Limb (tissue), 2 donors: ENCODE data around the gene UNC80.

Experiments used
- DNase-seq, 2 donors: peaks; one replicate each; pipeline ENCODE4 v3.0.0-alpha.2; 2016; ENCODE audit errors: extremely low spot score in 2 of 2

The UNC80 gene

DNA sequence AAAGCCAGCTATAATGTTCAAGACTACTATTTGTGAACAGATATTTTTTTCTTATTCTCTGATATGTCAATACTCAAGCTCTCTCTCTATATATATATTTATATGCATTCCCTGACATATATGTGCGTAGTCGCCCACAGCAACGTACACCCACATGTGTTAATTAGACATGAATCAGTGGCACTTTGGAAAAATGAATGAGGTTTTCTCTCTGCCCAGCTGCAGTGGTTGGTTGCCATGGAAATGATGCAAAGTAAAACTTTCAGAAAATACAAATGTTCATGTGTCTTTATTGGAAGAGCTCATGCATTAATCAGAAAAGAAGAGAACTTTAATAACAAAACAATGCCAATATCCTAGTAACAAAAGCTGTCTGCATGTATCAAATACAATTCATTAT lies 34.7 kb downstream of the UNC80 start:
- DNase-seq = peak in 1 of 2 donors; percentile 3

- DNase-seq = no peak
Observed at GRCh38 chr2:209808521-209808920, 36.9 kb downstream of the UNC80 start.

DNA sequence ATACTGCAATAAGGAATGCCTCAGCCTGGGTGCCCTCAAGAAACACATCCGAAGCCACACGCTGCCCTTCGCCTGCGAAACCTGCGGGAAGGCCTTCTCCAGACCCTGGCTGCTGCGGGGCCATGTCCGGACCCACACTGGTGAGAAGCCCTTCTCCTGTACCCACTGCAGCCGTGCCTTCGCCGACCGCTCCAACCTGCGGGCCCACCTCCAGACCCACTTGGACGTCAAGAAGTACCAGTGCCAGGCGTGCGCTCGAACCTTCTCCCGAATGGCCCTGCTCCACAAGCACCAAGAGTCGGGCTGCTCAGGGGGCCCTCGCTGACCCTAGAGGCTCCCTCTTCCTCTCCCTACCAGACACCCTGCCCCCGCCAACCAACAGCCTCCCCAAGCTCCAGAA lies 37.6 kb downstream of the UNC80 start:
- DNase-seq = no peak

- DNase-seq = no peak
Observed at GRCh38 chr2:209817844-209818271, 46.2 kb downstream of the UNC80 start.

DNA sequence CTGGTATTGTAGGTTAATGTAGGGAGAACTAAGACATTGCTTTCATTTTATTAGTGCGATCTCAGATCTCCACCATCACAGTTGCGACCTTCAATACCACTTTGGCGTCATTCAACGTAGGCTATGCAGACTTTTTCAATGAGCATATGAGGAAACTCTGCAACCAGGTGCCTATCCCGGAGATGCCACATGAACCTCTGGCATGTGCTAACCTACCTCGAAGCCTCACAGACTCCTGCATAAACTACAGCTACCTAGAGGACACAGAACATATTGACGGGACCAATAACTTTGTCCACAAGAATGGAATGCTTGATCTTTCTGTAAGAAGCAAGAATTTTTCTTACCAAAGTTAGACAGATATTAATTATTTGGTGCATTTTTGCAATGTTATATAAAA lies 47.3 kb downstream of the UNC80 start:
- no peak for DNase-seq

- DNase-seq = no peak
Observed at GRCh38 chr2:209821806-209822205, 50.2 kb downstream of the UNC80 start.

DNA sequence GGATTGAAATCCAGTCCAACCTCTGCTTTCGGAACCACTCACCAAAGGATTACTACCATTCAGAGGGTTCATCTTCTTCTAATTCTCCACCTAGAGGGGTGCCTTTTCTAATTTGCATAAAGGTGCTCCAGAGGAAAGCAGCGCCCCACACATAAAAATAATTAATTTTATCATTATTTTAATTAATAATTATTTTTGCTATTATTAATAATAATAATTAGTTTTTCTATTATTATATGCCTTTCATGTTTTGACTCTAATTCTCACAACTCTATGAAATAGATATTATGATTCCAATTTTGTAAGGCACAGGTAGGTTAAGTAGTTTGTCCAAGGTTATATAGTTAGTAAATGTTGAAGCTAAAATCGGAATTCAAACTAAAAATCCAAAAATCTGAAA lies 51.9 kb downstream of the UNC80 start:
- no peak for DNase-seq

- DNase-seq = no peak
Observed at GRCh38 chr2:209824391-209824790, 52.8 kb downstream of the UNC80 start.

DNA sequence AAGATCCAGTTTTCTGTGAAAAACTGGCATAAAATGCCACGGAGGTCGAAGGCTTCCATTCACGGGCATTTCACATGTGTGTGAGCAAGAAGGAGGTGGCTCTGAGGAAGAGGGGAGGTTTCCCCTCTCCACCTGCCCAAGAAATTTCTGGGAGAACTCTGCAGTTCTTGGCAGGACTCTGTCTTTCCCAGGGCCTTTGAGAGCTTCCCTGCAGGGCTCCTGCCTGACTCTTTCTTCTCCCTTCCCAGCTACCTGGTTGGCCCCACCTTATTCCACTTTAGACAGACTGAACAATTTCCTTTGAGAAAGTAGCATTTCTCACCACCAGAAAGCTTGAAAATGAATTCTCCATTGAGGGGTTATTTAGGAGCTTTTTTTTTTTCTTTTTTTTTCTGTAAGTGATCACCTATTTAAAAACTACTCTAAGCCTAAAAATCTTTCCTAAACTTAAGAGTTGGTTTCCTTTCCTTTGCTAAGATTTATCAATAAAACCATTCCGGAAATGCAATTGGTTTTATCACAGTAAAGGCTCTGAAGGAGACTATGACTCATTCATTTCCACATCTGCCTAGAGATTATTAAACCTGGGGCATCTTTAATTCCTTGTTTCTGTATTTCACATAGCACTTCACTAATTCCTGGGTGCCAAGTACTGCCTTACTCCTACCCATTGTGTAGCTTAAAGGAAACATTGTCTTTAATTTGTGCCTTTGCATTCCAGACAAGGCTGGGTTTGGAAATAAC lies 59.3 kb downstream of the UNC80 start:
- no peak for DNase-seq

GRCh38 chr2:209834767-209835166 lies 63.1 kb downstream of the UNC80 start:
- DNase-seq = no peak

GRCh38 chr2:209840434-209840833 lies 68.8 kb downstream of the UNC80 start:
- DNase-seq = no peak

DNA sequence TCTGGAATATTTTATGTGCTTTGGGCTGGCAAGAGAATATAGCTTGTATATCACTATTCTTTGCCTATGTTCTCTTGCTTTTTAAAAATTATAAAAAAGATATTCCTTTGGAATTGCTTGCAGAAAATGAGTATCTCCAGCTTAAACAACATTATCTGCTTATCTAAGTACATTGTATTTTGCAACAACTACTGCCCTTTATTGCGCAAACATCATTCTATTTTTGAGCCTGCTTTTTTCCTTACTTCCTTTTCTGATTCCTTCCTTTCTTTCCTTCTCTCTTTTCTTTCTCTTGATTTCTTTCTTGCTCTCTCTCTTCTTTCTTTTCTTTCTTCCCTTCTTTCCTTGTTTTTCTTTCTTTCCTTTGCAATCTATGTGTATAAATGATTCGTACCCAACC lies 74.0 kb downstream of the UNC80 start:
- no peak for DNase-seq

- no peak for DNase-seq
Observed at GRCh38 chr2:209864716-209865295, 93.2 kb downstream of the UNC80 start.

DNA sequence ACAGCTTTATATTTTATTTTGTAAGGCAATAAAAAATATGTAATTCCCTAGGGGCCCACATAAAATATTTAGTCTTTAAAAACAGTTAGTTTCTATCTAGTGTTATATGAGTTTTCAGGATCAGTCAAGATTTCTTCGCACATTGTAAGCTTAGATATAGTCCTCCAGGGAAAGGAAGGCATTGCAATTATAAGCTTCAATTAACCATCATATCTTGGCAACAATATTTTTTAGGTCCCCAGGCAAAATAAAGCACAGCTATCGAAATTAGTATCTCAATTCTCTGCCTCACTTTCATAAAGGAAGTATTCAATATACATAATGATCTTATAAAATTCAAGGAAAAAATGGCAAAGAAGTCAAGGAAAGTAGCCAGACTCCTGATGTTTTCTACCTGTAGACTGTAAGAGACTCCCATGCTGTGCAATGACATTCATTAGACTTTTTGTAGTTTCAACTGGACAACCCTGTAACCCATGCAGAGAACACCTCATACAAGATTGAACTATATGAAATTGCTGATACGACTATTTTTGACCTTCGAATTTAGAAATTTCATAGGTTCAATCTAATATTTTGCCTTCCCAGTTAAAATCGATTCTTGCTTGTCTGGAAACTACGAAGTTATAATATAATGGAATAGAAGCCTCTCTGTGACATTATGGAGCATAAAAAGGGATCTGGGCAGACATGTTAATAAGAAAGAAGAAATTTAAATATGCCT lies 96.8 kb downstream of the UNC80 start:
- no peak for DNase-seq

GRCh38 chr2:209870067-209870466 lies 98.4 kb downstream of the UNC80 start:
- no peak for DNase-seq

- peak in 1 of 2 donors; percentile 51 for DNase-seq
Observed at GRCh38 chr2:209872675-209873074, 101.0 kb downstream of the UNC80 start.

- no peak for DNase-seq
Observed at GRCh38 chr2:209875270-209875669, 103.6 kb downstream of the UNC80 start.

GRCh38 chr2:209876211-209876610 lies 104.6 kb downstream of the UNC80 start:
- DNase-seq = peak in 1 of 2 donors; percentile 3

DNA sequence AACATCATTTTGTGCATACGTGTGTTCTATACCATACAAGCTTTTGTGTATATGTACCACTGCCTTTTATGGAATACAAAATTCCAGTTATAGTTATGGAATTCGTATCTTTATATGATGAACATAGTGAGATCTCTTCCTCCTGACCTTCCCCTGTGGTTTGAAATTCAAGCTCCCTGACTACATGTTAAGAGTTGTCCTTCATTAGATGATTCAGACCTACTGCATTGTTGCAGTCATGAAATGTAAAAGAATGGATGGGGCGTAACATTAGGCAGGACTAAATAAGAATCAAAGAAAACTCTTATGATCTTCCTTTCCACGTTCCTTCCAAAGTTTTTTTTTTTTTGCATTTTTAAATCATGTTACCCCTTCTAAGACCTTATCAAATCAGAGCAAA lies 107.1 kb downstream of the UNC80 start:
- no peak for DNase-seq

GRCh38 chr2:209900638-209901037 lies 129.0 kb downstream of the UNC80 start:
- no peak for DNase-seq

DNA sequence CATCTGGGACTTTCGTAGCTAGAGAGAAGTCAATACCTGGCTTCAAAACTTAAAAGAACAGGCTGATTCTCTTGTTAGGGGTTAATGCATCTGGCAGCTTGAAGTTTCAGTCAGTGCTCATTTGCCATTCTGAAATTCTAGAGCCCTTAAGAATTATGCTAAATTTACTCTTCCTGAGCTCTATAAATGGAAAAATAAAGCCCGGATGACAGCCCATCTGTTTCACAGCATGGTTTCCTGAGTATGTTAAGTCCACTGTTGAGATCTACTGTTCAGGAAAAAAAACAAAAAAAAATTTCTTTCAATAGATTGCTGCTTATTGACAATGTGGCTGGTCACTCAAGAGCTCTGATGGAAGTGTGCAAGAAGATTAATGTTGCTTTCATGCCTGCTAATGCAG lies 129.5 kb downstream of the UNC80 start:
- DNase-seq = no peak

- no peak for DNase-seq
Observed at GRCh38 chr2:209905691-209906090, 134.1 kb downstream of the UNC80 start.

GRCh38 chr2:209907746-209908145 lies 136.1 kb downstream of the UNC80 start:
- no peak for DNase-seq
